ENCODE data around the gene MOGAT3.
"Not testable (repeated sequence)": the region's sequence is repeated elsewhere in the genome, so short reads cannot be mapped to it uniquely, and the experiment has no call there.

MOGAT3 gene

GRCh38 chr7:101203740-101204738 lies 3.2 kb upstream of the MOGAT3 start:
- not testable (repeated sequence) for DNase-seq (ENCODE audit: low read depth)

GRCh38 chr7:101202603-101202918 lies 1.7 kb upstream of the MOGAT3 start:
- no peak for DNase-seq (ENCODE audit: low read depth)

GRCh38 chr7:101201695-101202602 lies 1.1 kb upstream of the MOGAT3 start:
- DNase-seq (ENCODE audit: low read depth) = no peak

- DNase-seq (ENCODE audit: low read depth) = no peak
Observed at GRCh38 chr7:101200504-101200861, 353 bp downstream of the MOGAT3 start.

GRCh38 chr7:101199522-101199921 lies 1.3 kb downstream of the MOGAT3 start:
- not testable (repeated sequence) for DNase-seq (ENCODE audit: low read depth)

- no peak for DNase-seq (ENCODE audit: low read depth)
Observed at GRCh38 chr7:101198476-101198875, 2.4 kb downstream of the MOGAT3 start.

- DNase-seq (ENCODE audit: low read depth) = no peak
Observed at GRCh38 chr7:101197991-101198390, 2.8 kb downstream of the MOGAT3 start.

- DNase-seq (ENCODE audit: low read depth) = no peak
Observed at GRCh38 chr7:101195884-101196283, 5.0 kb downstream of the MOGAT3 start.

- DNase-seq (ENCODE audit: low read depth) = no peak
Observed at GRCh38 chr7:101189109-101189508, 11.7 kb downstream of the MOGAT3 start.

GRCh38 chr7:101186844-101187428 lies 13.9 kb downstream of the MOGAT3 start:
- no peak for DNase-seq (ENCODE audit: low read depth)

GRCh38 chr7:101186194-101186593 lies 14.6 kb downstream of the MOGAT3 start:
- no peak for DNase-seq (ENCODE audit: low read depth)

- DNase-seq (ENCODE audit: low read depth) = no peak
Observed at GRCh38 chr7:101185258-101185839, 15.5 kb downstream of the MOGAT3 start.

- DNase-seq (ENCODE audit: low read depth) = no peak
Observed at GRCh38 chr7:101180130-101180755, 20.6 kb downstream of the MOGAT3 start, which contains the start of gene NAT16. TSS of gene NAT16 (minus strand) at chr7:101180293. CDS start at chr7:101174807, 5,486 bp downstream.

GRCh38 chr7:101179713-101180112 lies 21.1 kb downstream of the MOGAT3 start:
- no peak for DNase-seq (ENCODE audit: low read depth)

- DNase-seq (ENCODE audit: low read depth) = no peak
Observed at GRCh38 chr7:101179117-101179516, 21.7 kb downstream of the MOGAT3 start.

GRCh38 chr7:101177644-101178043 lies 23.2 kb downstream of the MOGAT3 start:
- DNase-seq (ENCODE audit: low read depth) = no peak

GRCh38 chr7:101175664-101176063 lies 25.2 kb downstream of the MOGAT3 start:
- DNase-seq (ENCODE audit: low read depth) = no peak

- no peak for DNase-seq (ENCODE audit: low read depth)
Observed at GRCh38 chr7:101174322-101174854, 26.4 kb downstream of the MOGAT3 start.

- DNase-seq (ENCODE audit: low read depth) = peak; percentile 40
Observed at GRCh38 chr7:101173752-101174244, 27.0 kb downstream of the MOGAT3 start.

- no peak for DNase-seq (ENCODE audit: low read depth)
Observed at GRCh38 chr7:101172854-101173751, 27.7 kb downstream of the MOGAT3 start.
